Stimulated activated CD8-positive, alpha-beta memory T cell treated with anti-CD3 and anti-CD28 coated beads, Interleukin-12 subunit alpha, Interleukin-12 subunit beta, amount 100 ng/mL, for 1 hour (primary cell): ENCODE results near the gene TPM1.
"Not testable (repeated sequence)": the region's sequence is repeated elsewhere in the genome, so short reads cannot be mapped to it uniquely, and the experiment has no call there.

Experiments
- DNase-seq: peaks from one replicate; pipeline ENCODE4 v3.0.0-alpha.2; 2020; ENCODE audit warnings: low read depth

The TPM1 gene

GRCh38 chr15:63094495-63094931, 52.0 kb downstream of the TPM1 start:
- DNase-seq: no peak

GRCh38 chr15:63096178-63096577, 53.6 kb downstream of the TPM1 start:
- DNase-seq: no peak

- DNase-seq: not testable (repeated sequence)
Observed at GRCh38 chr15:63098901-63099300, 56.4 kb downstream of the TPM1 start.

- DNase-seq: not testable (repeated sequence)
Observed at GRCh38 chr15:63099581-63099980, 57.0 kb downstream of the TPM1 start.

- DNase-seq: no peak
Observed at GRCh38 chr15:63103416-63103815, 60.9 kb downstream of the TPM1 start.

- no peak for DNase-seq
Observed at GRCh38 chr15:63104727-63105126, 62.2 kb downstream of the TPM1 start.

- not testable (repeated sequence) for DNase-seq
Observed at GRCh38 chr15:63105354-63105753, 62.8 kb downstream of the TPM1 start.

- DNase-seq: no peak
Observed at GRCh38 chr15:63107895-63108546, 65.5 kb downstream of the TPM1 start.

- no peak for DNase-seq
Observed at GRCh38 chr15:63109498-63109897, 67.0 kb downstream of the TPM1 start.

GRCh38 chr15:63109920-63110319, 67.4 kb downstream of the TPM1 start:
- DNase-seq: no peak

- DNase-seq: no peak
Observed at GRCh38 chr15:63110428-63111026, 68.0 kb downstream of the TPM1 start.

GRCh38 chr15:63111481-63111880, 68.9 kb downstream of the TPM1 start:
- DNase-seq: no peak

- no peak for DNase-seq
Observed at GRCh38 chr15:63112871-63113270, 70.3 kb downstream of the TPM1 start.

GRCh38 chr15:63114465-63114864, 71.9 kb downstream of the TPM1 start:
- DNase-seq: no peak
